Heart left ventricle (tissue), 13 donors: ENCODE results near the gene PRMT3.

Experiments
- CTCF ChIP-seq, 12 donors: fragments of 200-600 bp; sonication (generic) in 4 of 12; IDR thresholded peaks; one replicate each; pipeline versions ENCODE4 v1.5.0 to v1.8.0; 2018 to 2022; ENCODE audit warnings: antibody characterized with exemption in 12 of 12, mild to moderate bottlenecking in 5 of 12
- POLR2A ChIP-seq, 2 donors: fragments of 450-650 bp; IDR thresholded peaks; one replicate each; pipeline ENCODE4 v1.6.1; 2017; ENCODE audit warnings: antibody characterized with exemption in 2 of 2, mild to moderate bottlenecking in 2 of 2, moderate library complexity in 2 of 2
- donor health status: ischemic (EF 13 %, LVEDD 7.1; RV severe dilation, severe dysfunction).
- donor health status: DM: no; HTN: yes; CAD: no.
- donor health status: DM: no; HTN: no; CAD: no.
- donor health status: ischemic (EF 25% LVEDD 6.9; RV normal size, moderate dysfunction).
- donor health status: ischemic (EF 25% LVEDD 5.7; RV mildly dilated, moderate dysfunction).
- donor health status: ischemic (EF 35%, LVEDD 5.7; RV mildly dilated, moderate dysfunction).
- donor health status: nonischemic (EF 11% LVEDD 7.7; RV severe dilation, severe dysfunction).
- donor health status: DM: yes; HTN: yes; CAD: no.
- donor health status: PGD.
- donor health status: ischemic (EF 29% LVEDD 5.4; RV normal size, mild dysfunction).
- donor health status: nonischemic (EF 23%, LVEDD 6.1; RV moderate dilation, normal function).

DNA sequence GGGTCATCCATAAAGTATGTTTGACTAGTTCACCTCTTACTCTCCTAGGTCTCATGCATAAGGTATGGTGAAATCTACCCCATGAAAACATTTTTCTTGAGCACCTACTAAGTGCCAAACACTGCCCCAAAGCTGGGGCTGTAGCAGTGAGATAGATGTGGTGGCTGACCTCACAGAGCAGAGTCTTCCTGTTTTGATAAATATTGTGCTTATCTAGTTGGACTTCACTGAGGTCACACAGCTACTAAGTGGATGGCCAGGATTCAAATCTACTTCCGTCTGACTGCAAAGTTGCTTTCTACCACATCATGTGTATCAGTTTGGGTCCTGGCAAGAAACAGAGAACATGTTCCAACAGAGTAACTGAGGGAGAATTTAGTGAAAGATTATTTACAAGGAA lies 30.4 kb upstream of the PRMT3 start:
- no peak for TF ChIP-seq POLR2A (IDR thresholded peaks at IDR 0.05)
- TF ChIP-seq CTCF (IDR thresholded peaks at IDR 0.05): no peak
